ENCODE data around the gene IRF8.

The IRF8 gene

DNA sequence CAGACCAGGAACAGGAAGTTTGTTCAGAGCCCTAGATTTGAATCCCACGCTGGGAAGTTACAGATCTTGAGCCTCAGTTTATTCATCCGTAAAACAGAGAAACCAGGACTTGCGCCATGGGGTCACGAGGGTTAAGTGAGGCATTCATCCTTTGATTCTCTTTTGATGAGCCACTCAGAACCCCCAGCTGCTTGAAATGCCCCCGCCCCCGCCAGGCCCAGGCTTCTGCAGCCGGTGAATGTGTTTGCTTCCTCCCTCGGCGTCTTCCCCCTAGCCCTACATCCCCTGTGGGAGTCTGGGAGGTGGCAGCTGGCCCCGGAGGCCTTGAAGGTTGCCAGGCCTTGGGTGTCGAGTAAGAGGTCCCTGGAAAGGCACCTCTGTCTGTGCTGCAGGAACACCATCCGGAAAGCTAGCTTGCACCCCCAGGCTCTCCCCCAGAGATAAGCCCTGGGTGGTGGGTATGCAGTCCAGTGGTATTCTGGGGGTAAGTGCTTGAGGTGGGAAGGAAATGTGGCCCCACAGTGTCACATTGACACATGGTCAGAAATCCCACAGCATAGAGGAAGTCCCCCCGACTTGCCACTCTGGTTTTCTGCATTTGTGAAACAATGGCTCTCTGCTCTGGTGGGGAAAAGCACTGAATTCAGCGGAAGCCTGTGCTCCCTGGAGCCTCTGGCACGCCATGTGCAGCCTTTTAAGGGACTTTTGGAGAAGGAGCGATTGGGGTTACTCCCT is 14.9 kb downstream of the IRF8 start:
- no peak for DNase-seq (ENCODE audit: low spot score)

DNA sequence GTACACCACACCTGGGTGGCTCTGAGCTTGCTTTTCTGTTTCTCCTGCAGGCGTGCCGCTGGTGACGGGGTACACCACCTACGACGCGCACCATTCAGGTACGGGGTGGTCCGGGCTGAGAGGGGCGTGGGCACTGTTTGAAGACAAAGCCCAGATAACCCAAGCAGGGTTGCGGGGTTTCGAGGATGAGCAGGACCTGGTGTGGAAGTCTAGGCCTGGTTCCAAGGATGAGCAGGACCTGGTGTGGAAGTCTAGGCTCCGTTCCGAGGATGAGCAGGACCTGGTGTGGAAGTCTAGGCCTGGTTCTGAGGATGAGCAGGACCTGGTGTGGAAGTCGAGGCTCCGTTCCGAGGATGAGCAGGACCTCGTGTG is 15.4 kb downstream of the IRF8 start:
- no peak for DNase-seq (ENCODE audit: low spot score)

DNA sequence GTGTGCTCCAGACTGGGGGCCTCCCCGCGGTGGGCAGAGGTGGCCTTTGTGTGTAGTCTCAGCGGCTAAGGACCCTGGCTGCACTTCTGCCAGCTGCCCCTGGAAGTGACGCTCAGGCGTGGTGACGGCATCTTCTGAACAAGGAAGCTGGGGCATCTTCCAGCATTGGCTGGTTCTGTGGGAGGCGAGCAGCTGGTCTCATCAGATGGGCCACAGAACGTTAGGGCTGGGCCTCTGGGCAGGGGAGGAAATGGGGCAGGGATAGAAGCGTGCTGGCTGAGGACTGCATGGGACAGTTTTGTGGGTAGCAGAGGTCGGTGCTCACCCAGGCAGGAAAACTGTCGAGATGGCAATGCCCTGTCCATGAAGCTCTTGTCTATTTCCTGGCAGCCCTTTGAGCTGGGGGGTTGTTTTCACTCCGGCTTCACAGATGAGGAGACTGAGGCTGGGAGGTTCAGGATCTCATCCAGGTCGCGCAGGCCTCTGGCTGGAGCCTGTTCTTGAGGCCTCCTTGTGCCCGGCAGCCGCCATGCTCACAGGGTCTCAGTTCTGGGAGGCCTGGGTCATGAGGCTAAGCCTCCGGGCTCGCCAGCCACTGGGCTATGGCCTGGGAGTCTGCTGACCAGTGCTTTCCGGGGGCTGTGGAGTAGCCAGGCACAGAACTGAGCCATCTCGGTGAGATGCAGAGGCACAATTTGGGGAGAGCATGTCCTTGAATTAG is 16.3 kb downstream of the IRF8 start:
- DNase-seq (ENCODE audit: low spot score): peak; percentile 51

DNA sequence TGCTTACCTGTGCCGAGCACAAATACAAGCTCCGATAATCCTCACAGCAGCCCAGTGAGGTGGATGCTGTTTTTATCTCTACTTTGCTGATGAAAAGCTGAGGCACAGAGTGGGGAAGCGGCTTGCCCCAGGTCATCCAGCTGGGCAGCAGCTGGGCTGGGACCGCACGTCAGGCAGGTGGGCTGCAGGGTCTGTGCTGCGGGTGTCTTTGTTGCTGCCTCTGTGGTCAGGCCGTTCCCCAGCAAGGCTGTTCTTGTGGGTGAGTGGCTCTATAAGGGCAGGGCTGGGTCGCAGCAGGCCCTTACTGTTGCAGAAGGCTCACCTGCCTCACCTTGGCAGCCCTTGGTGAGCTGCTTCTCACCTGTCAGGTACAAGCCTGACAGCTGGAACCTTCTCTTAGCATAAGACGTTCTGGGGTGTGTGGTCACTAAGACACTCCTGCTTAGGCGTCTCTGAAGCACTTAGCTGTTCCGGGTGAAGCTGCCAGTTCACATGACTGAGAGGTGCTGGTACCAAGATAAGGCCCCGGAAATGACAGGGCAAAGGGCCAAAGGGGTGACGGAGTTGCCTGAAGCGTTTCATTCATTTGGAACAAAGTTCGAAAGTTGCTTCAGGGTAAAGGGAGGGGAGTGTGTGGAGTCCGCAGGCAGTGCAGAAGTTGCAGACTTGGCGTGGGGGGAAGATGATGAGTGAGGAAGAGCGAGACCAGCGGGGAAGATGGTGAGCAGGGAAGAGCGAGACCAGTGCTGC is 17.4 kb downstream of the IRF8 start:
- no peak for DNase-seq (ENCODE audit: low spot score)

DNA sequence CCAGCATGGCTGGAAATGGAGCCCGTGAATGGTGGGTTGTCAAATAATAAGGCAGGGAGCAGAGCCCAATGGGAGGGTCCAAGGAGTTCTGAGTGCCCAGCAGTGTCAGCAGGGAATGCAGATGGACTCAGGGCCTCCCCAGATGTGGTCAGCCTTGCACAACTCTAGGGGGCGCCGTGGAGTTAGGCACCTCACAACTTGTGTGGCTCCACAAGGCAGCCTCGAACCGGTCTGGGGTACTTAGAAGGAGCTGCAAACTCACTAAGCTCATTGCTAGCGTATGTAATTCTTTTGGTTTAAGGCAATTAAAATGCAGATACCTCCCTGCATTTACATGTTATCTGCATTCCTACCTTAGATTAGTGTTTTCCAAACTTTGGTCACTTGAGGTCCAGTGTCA is 18.1 kb downstream of the IRF8 start:
- no peak for DNase-seq (ENCODE audit: low spot score)

DNA sequence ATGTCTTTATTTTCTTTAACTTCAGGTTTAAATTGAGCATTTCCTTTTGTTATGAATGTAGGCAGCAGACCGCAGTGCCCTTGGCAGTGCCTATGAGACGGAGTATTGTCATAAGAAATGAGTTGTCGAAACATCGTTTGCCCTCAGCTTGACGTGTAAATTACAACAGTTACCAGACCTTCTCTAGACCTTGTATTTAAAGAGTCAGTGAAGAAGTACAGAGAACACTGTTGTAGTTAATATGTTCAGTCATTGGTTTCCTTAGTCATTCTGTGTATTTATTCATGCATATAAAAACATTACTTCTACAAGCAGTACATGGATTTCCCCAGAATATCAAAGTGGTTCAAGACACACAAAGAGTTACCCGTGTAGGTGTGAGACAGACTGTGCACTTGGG is 19.0 kb downstream of the IRF8 start:
- DNase-seq (ENCODE audit: low spot score): no peak

DNA sequence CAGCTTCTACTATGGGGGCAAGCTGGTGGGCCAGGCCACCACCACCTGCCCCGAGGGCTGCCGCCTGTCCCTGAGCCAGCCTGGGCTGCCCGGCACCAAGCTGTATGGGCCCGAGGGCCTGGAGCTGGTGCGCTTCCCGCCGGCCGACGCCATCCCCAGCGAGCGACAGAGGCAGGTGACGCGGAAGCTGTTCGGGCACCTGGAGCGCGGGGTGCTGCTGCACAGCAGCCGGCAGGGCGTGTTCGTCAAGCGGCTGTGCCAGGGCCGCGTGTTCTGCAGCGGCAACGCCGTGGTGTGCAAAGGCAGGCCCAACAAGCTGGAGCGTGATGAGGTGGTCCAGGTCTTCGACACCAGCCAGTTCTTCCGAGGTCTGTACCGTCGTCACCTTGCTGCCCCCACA is 19.5 kb downstream of the IRF8 start:
- DNase-seq (ENCODE audit: low spot score): no peak

DNA sequence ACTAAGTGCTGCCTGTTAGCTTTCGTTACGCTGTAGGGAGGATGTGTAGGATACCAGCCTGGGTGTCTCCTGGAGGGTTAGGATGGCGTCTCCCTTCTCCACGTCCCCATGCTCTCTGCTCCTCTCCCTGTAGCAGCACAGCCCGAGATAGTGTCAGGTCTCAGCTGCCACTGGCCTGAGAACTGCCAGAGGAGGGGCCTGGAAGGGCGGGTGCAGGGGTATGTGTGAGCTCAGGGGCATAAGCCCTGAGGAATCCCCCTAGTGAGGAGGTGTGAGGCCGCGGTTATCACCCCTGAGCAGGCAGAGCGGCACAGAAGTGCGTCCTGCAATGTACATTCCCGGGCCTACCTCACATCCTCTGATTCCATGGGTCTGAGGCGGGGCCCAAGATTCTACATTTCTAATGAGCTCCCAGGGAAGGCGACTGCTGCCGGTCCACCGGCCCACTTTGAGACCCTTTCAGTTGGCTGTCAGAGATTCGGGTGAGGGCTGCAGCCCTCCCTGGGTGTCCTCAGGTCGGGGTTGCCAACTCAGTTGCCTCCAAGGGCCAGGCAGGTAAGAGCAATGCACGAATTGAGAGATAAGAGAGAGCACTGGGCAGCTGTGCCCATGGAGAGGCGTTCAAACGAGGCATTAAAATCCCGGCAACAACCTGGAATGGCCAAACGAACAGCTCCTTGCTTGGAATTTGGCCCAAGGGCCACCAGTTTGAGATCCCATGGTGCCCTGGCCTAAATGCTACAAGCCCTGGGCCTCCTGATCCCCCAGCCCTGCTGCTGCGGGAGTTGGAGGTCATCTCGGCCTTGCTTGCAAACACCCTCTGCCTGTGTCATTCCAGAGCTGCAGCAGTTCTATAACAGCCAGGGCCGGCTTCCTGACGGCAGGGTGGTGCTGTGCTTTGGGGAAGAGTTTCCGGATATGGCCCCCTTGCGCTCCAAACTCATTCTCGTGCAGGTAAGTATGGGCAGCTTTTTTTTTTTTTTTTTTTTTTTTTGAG is 20.6 kb downstream of the IRF8 start:
- DNase-seq (ENCODE audit: low spot score): no peak

DNA sequence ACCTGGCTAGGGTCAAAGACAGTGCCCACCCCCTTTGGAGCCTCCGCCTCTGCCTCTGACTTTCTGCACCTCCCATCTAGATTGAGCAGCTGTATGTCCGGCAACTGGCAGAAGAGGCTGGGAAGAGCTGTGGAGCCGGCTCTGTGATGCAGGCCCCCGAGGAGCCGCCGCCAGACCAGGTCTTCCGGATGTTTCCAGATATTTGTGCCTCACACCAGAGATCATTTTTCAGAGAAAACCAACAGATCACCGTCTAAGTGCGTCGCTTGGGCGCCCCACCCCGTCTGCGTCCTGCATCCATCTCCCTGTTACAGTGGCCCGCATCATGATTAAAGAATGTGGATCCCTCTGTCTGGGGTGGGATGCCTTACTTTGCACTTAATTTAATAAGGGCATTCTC is 22.1 kb downstream of the IRF8 start:
- DNase-seq (ENCODE audit: low spot score): no peak

DNA sequence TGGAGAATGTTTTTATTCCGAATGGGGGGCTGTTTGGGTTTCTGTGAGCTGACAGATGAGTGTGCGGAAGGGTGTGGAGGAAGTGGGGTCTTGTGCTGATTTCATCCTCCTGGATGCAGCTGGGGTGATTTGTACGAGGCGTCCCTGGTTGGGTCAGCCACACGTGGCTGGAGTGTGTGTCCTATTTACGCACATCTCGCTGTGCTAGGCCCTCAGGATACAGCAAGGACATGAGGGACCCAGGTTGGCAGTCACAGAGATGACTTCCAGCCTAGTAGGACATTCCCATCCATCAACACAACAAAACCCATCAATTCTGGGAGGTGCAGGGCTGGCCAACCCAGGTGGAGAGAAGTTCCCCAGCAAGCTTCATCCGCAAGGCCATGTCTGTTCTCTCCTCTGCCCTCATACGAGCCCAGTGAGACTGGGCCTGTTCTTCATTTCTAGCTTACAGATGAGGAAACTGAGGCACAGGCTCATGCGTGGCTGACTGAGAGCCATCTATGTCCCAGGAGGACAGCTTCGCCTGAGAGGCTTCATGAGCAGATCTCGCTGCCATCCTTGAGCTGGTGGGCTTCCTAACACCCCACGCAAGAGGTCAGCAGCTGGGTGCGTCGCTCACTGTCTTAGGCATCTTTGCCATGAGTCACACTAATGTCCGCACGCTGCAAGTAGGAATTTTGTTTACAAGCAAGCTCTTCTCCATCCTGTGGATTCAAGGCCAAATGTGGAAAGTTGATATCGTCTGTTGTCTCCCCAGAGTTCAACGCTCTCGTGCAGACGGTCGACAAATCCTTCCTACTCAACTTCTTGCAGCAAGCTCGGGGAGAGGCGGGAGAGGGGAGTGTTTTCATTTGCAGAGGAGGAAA is 24.4 kb downstream of the IRF8 start:
- no peak for DNase-seq (ENCODE audit: low spot score)

DNA sequence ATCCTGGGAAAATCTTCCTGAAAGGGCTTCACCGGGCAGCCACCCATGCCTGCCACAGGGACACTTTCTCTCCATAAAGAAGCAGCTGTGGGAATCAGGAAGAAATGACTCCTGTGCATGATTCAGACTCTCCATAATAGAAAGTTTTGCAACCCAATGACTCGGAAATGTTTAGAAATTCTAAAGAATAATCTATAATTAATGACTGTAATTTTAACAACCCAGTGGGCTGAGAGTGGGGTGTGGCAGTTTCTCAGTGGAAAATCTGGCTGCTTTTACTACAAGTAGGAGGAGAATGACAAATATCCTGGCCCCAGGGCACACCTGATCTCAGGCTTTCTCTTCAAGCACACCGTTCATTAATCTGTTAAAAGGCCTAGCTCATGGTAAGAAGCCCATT is 25.7 kb downstream of the IRF8 start:
- DNase-seq (ENCODE audit: low spot score): no peak

DNA sequence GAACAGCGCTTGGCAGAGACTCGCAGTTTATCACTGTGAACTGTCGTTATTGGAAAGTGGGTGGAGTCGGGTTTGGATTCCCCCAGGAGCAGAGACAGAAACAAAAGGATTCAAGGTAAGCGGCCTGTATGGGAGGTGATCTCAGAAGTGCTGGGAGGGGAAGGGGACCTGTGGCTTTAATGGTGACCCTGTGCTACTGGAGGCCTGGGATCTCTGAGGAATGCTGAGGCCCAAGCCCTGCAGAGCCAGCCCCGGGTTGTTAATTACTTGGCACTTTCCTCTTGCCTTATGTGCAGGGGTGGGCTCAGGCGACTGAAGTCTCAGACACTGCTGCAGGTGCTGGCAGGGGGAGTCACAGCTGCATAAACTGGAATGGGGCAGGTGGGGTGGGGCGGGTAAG is 27.4 kb downstream of the IRF8 start:
- no peak for DNase-seq (ENCODE audit: low spot score)

DNA sequence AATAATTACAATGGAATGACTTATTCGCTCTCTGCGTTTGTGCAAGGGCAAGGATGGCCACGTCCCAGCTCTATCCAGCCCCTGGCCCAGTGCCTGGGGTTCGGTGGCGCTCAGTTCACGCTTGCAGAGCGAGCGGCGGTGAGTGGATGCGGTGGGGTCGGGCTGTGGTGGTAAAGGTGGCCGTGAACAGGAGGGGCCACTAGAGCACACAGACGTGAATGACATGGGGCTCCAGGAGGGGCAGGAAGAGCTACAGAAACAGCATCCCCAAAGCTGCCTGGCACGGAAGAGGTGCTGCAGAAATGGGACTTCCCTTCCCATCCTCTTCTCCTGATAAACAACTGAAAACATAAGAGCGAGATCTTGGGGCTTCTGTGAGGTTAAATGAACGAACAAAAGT is 28.4 kb downstream of the IRF8 start:
- DNase-seq (ENCODE audit: low spot score): no peak

DNA sequence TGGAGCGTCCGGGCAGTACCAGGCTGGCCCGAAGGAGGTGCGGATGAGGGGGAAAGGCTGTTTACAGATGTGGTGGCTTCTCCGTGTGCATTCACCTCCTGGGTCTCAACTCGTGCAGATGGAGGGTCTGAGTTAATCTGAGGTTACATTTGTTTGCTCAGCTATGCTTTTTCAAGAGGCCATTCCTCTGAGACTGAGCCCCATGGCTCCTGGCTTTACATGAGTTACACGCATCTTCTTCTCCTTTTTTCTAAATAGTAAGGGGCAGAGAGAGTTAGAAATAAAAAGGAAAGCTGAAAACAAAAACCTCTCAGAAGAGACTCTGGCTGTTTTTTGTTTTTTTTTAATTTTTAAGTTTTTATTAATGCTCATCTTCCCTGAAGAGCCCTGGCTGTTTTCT is 29.0 kb downstream of the IRF8 start:
- DNase-seq (ENCODE audit: low spot score): no peak

DNA sequence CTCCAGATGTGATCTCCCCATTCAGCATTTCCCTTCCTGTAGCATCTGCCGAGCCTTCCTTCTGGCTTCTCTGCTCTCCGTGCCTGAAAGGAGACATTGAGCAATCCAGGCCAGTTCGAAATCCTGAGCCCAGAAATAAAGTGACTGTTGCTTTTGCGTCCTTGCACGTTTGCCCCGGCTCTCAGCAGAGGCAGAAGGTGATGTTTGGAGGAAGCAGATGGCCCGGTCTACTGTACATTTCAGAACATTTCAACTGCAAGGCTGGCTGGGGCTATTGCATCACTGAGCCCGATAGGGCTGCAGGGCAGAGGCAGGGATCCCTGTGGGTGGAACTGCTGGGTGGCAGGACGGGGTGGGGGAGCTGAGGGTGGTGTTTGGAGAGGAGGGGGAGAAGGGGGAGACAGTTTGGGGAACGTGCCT is 29.4 kb downstream of the IRF8 start:
- DNase-seq (ENCODE audit: low spot score): peak; percentile 22

DNA sequence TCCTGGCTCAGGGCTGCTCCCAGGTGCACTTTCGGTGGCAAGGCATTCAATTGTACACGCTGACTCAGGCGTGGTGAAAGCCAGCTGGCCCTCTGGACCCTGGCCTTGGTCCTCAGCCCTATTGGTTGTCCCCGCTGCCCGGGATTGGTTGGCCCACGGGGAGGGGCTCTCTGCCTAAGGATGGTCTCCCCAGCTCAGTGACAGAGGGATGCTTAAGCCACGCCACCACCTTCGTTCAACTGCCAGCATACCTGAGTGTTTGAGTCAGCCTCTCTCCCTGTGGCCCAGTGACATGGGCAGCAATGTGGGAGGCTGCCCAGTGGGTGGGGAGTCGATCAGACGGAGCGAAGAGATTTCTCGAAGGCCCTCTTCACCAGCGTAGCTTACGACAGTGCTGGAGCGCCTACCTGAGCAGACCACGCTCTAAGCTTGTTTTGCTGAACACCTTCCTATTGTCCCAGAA is 30.3 kb downstream of the IRF8 start:
- DNase-seq (ENCODE audit: low spot score): no peak

DNA sequence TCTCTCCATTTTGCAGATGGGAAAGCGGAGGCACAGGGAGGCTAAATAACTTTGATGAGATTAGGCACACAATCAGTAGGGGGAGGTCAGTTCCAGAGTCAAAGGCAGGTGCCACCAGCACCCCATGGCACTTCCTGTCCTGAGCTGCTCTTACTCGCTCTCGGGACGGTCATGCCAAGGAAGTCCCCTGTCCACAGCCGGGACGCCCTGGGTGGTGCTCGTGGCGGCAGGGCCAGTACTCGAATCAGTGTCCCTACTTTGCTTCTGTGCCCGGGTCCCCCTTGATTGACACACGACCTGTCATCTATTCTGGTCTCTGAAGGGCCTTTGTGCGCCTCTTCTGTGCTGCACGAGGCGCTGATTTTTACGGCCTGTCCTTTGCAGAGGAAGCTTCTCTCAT is 31.3 kb downstream of the IRF8 start:
- no peak for DNase-seq (ENCODE audit: low spot score)

DNA sequence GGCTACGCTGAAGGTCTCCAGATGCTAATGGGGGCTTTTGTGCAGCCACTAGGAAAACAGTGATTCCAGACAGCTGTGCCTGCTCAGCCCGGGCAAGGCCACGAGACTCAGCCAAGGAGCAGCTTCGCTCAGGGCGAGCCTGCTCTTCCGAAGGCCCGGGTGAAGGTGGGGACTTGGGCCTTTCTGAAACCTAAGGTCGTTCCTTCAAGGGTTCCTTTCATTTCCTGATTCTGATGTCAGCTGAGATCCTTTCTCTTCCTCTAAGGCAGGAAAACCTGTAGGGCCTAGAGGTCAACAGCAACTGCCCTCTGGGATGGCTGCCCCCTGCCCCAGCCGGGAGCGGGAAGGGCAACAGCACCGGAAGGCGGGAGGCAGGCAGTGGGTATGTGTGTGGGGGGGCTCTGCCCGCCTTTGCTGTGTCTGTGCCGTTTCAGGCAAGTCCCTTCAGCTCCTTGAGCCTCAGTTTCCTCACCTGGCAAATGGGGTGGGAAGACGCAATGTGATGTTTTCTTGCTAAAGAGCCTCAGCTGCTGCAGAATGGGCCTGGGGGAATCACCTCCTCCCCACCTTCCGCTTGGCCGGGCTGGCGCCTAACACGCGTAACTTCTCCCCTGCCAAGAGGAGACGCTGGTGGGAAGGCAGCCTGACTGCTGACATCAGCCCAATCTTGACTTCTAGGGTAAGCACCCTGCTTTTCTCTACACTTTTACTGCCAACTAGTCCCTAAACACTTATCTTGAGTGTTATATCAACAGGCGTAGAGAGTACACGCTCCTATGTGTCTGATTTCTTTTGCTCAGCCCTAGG is 32.8 kb downstream of the IRF8 start:
- DNase-seq (ENCODE audit: low spot score): no peak

DNA sequence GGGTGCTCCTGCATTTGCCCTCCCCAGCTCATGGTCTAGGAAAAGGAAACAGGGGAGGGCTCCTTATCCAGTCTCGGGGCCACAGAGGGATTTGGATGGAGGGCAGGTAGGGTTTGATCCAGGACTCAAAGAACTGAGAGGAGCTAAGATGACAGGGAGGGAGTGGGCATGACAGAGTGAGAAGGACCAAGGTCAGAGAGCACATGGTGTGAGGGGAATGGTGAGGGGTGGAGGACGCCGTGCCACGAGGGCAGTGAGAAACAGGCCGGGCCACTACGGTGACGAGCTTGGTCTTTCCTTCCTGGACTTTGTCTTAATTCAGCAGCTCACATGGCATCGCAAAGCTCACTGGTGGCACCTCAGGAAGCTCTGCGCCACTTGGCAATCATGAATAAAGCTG is 35.2 kb downstream of the IRF8 start:
- no peak for DNase-seq (ENCODE audit: low spot score)

DNA sequence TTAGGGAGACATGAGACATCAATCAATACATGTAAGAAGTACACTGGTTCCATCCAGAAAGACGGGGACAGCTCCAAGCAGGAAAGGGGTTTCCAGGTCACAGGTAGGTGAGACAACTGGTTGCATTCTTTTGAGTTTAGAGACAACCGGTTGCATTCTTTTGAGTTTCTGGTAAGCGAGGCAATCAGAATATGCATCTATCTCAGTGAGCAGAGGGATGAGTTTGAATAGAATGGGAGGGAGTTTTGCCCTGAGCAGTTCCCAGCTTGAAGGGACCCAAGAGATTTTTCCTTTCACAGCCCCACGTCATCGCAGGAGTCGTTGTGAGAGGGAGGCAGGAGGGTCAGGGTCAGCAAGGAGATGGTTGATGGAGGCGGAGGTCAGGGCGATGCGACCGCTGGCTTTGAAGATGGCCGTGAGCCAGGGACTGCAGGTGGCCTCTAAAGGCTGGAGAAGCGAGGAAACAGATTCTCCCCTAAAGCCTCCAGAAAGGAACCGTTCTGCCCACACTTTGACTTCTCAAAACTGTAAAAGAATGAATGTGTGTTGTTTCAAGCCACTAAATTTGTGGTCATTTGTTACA is 36.5 kb downstream of the IRF8 start:
- DNase-seq (ENCODE audit: low spot score): no peak
